ENCODE data around the gene HOXA11. TPM values are rescaled to one million over a fixed set of nuclear protein-coding genes. Genes with fewer than 3 reads are reported as not detected.

The HOXA11 gene
- total RNA-seq, 5 donors from 2014 or later (not counting 1 experiment from before 2014, with no cell fraction given): not detected

DNA sequence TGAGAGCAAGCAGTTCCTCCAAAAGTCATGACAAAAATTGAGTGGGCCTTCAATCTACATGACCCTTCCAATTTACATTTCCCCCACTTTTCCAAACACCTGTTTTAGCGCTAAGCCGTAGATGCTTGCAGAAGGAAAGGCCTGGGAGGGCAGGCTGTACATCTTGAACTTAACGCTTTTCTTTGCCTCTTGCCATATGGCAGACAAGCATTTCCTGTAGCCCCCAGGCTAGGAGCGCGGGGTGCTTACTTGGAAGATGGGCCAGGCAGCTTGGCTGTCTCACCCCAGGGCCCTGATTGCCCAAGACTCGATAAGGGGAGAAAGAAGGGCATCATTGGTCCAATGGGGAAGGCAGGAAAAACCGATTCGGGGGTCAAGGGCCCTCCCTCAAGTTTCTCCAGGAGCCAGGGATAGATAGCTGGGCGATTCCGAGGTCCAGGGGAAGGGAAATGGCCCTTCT is 12.7 kb downstream of the HOXA11 start:
- Mint-ChIP-seq H3K4me3 (peak overlapping the region; percentile 35 to 72 (median 58)), H3K9me3 (no peaks in the 10 kb centered on the region), H3K4me1 (peaks cover 24 to 35% (median 34%) of the 10 kb centered on the region in 3 donors), H3K27ac (peak overlapping the region in 1 of 2 donors; percentile 31), H3K27me3 (peaks cover 46 to 78% of the 10 kb centered on the region in 2 donors), H3K36me3 (no peaks in the 10 kb centered on the region)
- DNase-seq: peak in 6 of 35 experiments; percentile 1 to 23 (median 10)
- peaks cover 13 to 56% of the 10 kb centered on the region in 2 experiments for H3K4me1 ChIP-seq (ENCODE audit: control insufficient read depth in 1 of 2, extremely low read depth in 1 of 2, insufficient read depth in 2 of 2, low read length in 2 of 2)
- no peak for ATAC-seq (replicated peaks in 1 of 4)
- POLR2A ChIA-PET: no interaction called here
- no peaks in the 10 kb centered on the region for H3K36me3 ChIP-seq (ENCODE audit: control insufficient read depth in 2 of 2, extremely low read depth in 1 of 2, insufficient read depth in 1 of 2, low read length in 1 of 2)
- CTCF ChIA-PET: interaction anchor here (1.2 to 1.5 kb wide), 3 partner anchors 10 to 24 kb away, joined by 3 to 7 read pairs (median 6); no protein-coding TSS in a partner anchor
- no peak overlapping the region for H3K27ac ChIP-seq (ENCODE audit: low read length)
- peaks cover 16 to 91% of the 10 kb centered on the region in 2 experiments for H3K27me3 ChIP-seq (replicated peaks in 1 of 2; ENCODE audit: control insufficient read depth in 2 of 2, extremely low read depth in 1 of 2, insufficient read depth in 2 of 2, low read length in 1 of 2)
- 11% methylated on average over 5 of the region's 10 CpGs for WGBS (ENCODE audit: insufficient coverage)
- H3K4me3 ChIP-seq (ENCODE audit: control insufficient read depth in 1 of 2, extremely low read depth in 1 of 2, low read length in 1 of 2): peak overlapping the region in 1 of 2 donors; percentile 79
- H3K9me3 ChIP-seq: no peaks in the 10 kb centered on the region

DNA sequence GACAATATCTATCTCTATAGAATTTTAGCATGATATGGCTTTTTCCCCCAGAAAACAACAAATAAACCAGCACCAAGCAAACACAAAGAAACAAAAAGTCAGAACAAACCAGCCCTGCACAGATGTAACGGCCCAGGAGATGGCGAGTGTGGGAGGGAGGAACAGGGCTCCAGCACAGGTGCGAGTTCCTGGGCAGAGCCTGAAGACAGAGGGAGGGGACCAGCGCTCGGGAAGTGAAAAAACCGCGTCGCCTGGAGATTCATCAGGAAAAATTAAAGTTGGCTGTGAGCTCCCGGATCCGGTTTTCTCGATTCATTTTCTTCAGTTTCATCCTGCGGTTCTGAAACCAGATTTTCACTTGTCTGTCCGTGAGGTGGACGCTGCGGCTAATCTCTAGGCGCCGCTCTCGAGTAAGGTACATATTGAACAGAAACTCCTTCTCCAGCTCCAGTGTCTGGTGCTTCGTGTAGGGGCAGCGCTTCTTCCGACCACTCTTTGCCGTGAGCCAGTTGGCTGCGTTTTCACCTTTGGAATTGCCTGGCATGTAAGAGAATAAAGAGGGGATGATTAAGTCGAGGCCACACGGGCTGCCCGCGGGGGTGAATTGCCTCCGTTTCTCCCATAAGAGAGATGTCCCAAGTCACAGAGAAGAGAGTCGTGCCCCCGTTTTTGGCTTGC is 13.3 kb downstream of the HOXA11 start:
- Histone ChIP-seq H3K4me1 (ENCODE audit: control insufficient read depth in 1 of 2, extremely low read depth in 1 of 2, insufficient read depth in 2 of 2, low read length in 2 of 2) (peaks cover 13 to 61% of the 10 kb centered on the region in 2 experiments), H3K36me3 (ENCODE audit: control insufficient read depth in 2 of 2, extremely low read depth in 1 of 2, insufficient read depth in 1 of 2, low read length in 1 of 2) (no peaks in the 10 kb centered on the region), H3K4me3 (ENCODE audit: control insufficient read depth in 1 of 2, extremely low read depth in 1 of 2, low read length in 1 of 2) (peak overlapping the region in 1 of 2 donors; percentile 11), H3K9me3 (no peaks in the 10 kb centered on the region), H3K27me3 (replicated peaks in 1 of 2; ENCODE audit: control insufficient read depth in 2 of 2, extremely low read depth in 1 of 2, insufficient read depth in 2 of 2, low read length in 1 of 2) (peaks cover 17 to 91% of the 10 kb centered on the region in 2 experiments), H3K27ac (ENCODE audit: low read length) (no peak overlapping the region)
- DNase-seq: peak in 2 of 35 experiments; percentile 13 to 32
- CTCF ChIA-PET: interaction anchor here in 1 of 2 donors (0.7 to 1.2 kb wide), 2 partner anchors 9 to 482 kb away, joined by 3 read pairs; no protein-coding TSS in a partner anchor
- peaks cover 51 to 78% of the 10 kb centered on the region in 2 donors for H3K27me3 Mint-ChIP-seq
- H3K4me1 Mint-ChIP-seq: peaks cover 27 to 40% (median 39%) of the 10 kb centered on the region in 3 donors
- H3K9me3 Mint-ChIP-seq: no peaks in the 10 kb centered on the region
- peak overlapping the region; percentile 35 to 72 (median 58) for H3K4me3 Mint-ChIP-seq
- POLR2A ChIA-PET: no interaction called here
- no peaks in the 10 kb centered on the region for H3K36me3 Mint-ChIP-seq
- ATAC-seq (replicated peaks in 1 of 4): no peak
- peak overlapping the region in 1 of 2 donors; percentile 50 for H3K27ac Mint-ChIP-seq
- 8% methylated on average over 28 of the region's 30 CpGs for WGBS (ENCODE audit: insufficient coverage)

DNA sequence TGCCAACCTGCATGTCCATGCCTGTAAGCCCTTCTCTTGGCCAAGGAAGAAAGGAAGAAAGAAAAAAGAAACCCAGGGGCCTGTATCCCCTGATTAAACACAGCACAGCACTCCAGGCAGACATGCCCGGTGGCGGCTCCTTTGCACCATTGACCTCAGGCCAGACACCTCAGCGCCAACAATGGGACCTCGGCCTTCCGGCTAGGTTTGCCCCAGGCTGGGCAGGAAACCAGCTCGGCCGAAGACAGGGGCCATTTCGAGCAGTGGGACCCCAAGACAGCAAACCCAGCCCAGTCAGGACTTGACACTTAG is 13.8 kb downstream of the HOXA11 start:
- CTCF ChIA-PET: interaction anchor here in 1 of 2 donors (0.7 to 1.2 kb wide), 2 partner anchors 9 to 481 kb away, joined by 3 read pairs; no protein-coding TSS in a partner anchor
- Histone ChIP-seq H3K9me3 (no peaks in the 10 kb centered on the region), H3K4me3 (ENCODE audit: control insufficient read depth in 1 of 2, extremely low read depth in 1 of 2, low read length in 1 of 2) (no peak overlapping the region), H3K27me3 (replicated peaks in 1 of 2; ENCODE audit: control insufficient read depth in 2 of 2, extremely low read depth in 1 of 2, insufficient read depth in 2 of 2, low read length in 1 of 2) (peaks cover 17 to 91% of the 10 kb centered on the region in 2 experiments), H3K27ac (ENCODE audit: low read length) (no peak overlapping the region), H3K36me3 (ENCODE audit: control insufficient read depth in 2 of 2, extremely low read depth in 1 of 2, insufficient read depth in 1 of 2, low read length in 1 of 2) (no peaks in the 10 kb centered on the region), H3K4me1 (ENCODE audit: control insufficient read depth in 1 of 2, extremely low read depth in 1 of 2, insufficient read depth in 2 of 2, low read length in 2 of 2) (peaks cover 15 to 66% of the 10 kb centered on the region in 2 experiments)
- Mint-ChIP-seq H3K4me1 (peaks cover 29 to 41% (median 40%) of the 10 kb centered on the region in 3 donors), H3K4me3 (peak overlapping the region in 1 of 3 donors; percentile 72), H3K27ac (peak overlapping the region in 1 of 2 donors; percentile 50), H3K27me3 (peaks cover 55 to 78% of the 10 kb centered on the region in 2 donors), H3K9me3 (no peaks in the 10 kb centered on the region), H3K36me3 (no peaks in the 10 kb centered on the region)
- DNase-seq: no peak
- ATAC-seq (replicated peaks in 1 of 4): no peak
- POLR2A ChIA-PET: no interaction called here
- WGBS (ENCODE audit: insufficient coverage): 16% methylated on average over 8 of the region's 8 CpGs

DNA sequence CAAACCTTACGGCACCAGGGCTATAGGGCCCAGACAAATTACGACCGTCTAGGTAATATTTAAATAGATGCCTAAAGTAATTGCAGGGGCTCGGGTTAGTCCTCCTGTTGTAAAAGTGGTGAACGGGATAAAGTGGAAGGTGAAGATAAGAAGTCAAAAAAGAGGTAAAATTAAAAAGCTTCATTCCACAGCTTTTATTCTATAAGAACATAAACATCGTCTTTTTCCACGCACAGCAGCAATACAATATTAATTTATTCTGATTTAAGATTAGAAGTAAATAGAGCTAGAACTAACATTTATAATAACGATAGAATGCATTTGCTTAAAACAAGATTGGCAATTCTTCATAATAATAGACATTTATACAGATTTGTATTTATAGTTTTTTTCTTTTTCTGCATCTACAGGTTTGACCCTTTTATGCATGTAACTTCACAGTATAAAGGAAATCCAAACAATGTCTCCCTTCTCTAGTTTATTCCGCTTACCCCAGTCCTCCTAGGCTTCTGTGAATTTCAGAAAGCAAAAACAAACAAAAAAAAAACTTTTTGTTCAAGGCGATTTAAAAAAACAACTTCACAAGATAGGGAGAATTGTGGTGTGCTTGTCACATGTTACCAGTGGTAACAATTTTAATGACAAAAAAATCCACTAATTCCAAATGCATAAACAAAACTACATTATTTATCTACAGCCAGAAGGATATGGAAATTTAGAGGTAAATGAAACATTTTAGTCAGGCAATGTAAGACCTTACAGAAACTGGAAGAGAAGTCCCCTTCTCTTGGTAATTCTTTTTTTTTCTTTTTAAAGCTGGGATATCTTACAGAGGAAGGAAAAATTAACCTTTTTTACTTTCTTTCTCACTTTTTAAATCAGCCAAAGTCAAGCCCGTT is 14.4 kb downstream of the HOXA11 start:
- no peak for DNase-seq
- Histone ChIP-seq H3K36me3 (ENCODE audit: control insufficient read depth in 2 of 2, extremely low read depth in 1 of 2, insufficient read depth in 1 of 2, low read length in 1 of 2) (no peaks in the 10 kb centered on the region), H3K27me3 (replicated peaks in 1 of 2; ENCODE audit: control insufficient read depth in 2 of 2, extremely low read depth in 1 of 2, insufficient read depth in 2 of 2, low read length in 1 of 2) (peaks cover 17 to 91% of the 10 kb centered on the region in 2 experiments), H3K4me3 (ENCODE audit: control insufficient read depth in 1 of 2, extremely low read depth in 1 of 2, low read length in 1 of 2) (no peak overlapping the region), H3K9me3 (no peaks in the 10 kb centered on the region), H3K4me1 (ENCODE audit: control insufficient read depth in 1 of 2, extremely low read depth in 1 of 2, insufficient read depth in 2 of 2, low read length in 2 of 2) (peaks cover 15 to 72% of the 10 kb centered on the region in 2 experiments), H3K27ac (ENCODE audit: low read length) (no peak overlapping the region)
- H3K9me3 Mint-ChIP-seq: no peaks in the 10 kb centered on the region
- H3K36me3 Mint-ChIP-seq: no peaks in the 10 kb centered on the region
- no peak for ATAC-seq (replicated peaks in 1 of 4)
- POLR2A ChIA-PET: interaction anchor here in 1 of 2 donors (0.5 kb wide), 1 partner anchor 14 kb away, joined by 5 read pairs; the partner anchor contains the start of gene HOXA7
- no peak overlapping the region for H3K4me3 Mint-ChIP-seq
- H3K4me1 Mint-ChIP-seq: peaks cover 32 to 45% (median 44%) of the 10 kb centered on the region in 3 donors
- CTCF ChIA-PET: interaction anchor here in 1 of 2 donors (0.7 to 1.3 kb wide), 4 partner anchors 8 to 480 kb away, joined by 3 read pairs; no protein-coding TSS in a partner anchor
- H3K27ac Mint-ChIP-seq: no peak overlapping the region
- 0% methylated on average over 1 of the region's 11 CpGs for WGBS (ENCODE audit: insufficient coverage)
- peaks cover 59 to 76% of the 10 kb centered on the region in 2 donors for H3K27me3 Mint-ChIP-seq

DNA sequence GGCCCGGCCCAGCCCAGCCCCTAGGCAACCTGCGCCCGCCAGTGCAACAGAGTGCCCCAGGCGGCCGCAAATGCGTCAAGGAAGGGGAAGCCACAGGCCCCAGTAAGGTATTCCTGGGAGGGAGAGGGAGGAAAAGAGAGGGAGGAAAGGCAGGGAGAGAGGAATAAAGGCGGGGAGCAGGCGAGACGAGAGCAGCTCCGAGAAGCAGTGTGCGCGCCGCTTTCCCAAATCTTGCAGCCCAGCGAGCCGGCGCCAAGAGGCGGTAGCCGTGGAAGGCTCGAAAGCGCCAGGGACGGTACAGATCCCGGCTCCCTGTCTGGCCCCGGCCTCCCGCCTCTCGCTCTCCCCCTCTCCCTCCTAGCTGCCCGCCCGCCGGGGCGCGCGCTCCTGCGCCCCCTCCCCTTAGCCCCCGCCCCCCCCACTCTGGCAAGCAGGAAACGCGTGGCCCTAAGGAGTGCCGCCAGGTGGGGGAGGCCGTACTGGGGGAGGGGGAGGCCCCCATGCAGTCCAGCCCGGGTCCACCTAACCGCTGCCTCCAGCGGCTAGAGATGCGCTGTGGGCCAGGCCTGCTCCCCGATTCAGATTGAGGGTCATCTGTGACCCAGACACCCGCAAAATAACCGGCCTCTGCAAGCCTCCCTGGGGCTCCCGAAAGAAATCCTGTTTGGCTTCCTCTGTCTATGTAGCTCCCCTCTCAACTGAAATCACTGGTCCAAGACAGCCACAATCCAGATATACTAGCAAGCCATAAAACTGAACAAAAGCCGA is 15.2 kb downstream of the HOXA11 start:
- Histone ChIP-seq H3K27ac (ENCODE audit: low read length) (no peak overlapping the region), H3K36me3 (ENCODE audit: control insufficient read depth in 2 of 2, extremely low read depth in 1 of 2, insufficient read depth in 1 of 2, low read length in 1 of 2) (no peaks in the 10 kb centered on the region), H3K27me3 (replicated peaks in 1 of 2; ENCODE audit: control insufficient read depth in 2 of 2, extremely low read depth in 1 of 2, insufficient read depth in 2 of 2, low read length in 1 of 2) (peaks cover 17 to 91% of the 10 kb centered on the region in 2 experiments), H3K4me1 (ENCODE audit: control insufficient read depth in 1 of 2, extremely low read depth in 1 of 2, insufficient read depth in 2 of 2, low read length in 2 of 2) (peaks cover 15 to 81% of the 10 kb centered on the region in 2 experiments), H3K4me3 (ENCODE audit: control insufficient read depth in 1 of 2, extremely low read depth in 1 of 2, low read length in 1 of 2) (peak overlapping the region in 1 of 2 donors; percentile 35), H3K9me3 (no peaks in the 10 kb centered on the region)
- Mint-ChIP-seq H3K4me1 (peaks cover 34 to 46% (median 44%) of the 10 kb centered on the region in 3 donors), H3K36me3 (no peaks in the 10 kb centered on the region), H3K27ac (no peak overlapping the region), H3K4me3 (peak overlapping the region in 2 of 3 donors; percentile 37 to 74), H3K27me3 (peaks cover 54 to 72% of the 10 kb centered on the region in 2 donors), H3K9me3 (no peaks in the 10 kb centered on the region)
- POLR2A ChIA-PET: no interaction called here
- CTCF ChIA-PET: interaction anchor here in 1 of 2 donors (1.3 kb wide), 2 partner anchors 9 to 20 kb away, joined by 3 read pairs; no protein-coding TSS in a partner anchor
- WGBS (ENCODE audit: insufficient coverage): 3% methylated on average over 26 of the region's 46 CpGs
- DNase-seq: peak in 1 of 35 experiments; percentile 15
- ATAC-seq (replicated peaks in 1 of 4): peak in 1 of 4 experiments; percentile 42
